Muscle of leg (tissue), 11 donors: ENCODE data around the gene PTH1R. TPM values are rescaled to one million over a fixed set of nuclear protein-coding genes. Genes with fewer than 3 reads are reported as not detected.

Experiments
- DNase-seq: peaks from one replicate; pipeline ENCODE4 v3.0.0; 2013
- H3K27ac ChIP-seq: one replicate; pipeline ENCODE4 v1.5.1; 2013; ENCODE audit warnings: mild to moderate bottlenecking, low read length, control low read depth
- H3K27me3 ChIP-seq: one replicate; pipeline ENCODE4 v1.6.1; 2013; ENCODE audit warnings: low read length; ENCODE audit not compliant: control insufficient read depth, insufficient read depth
- H3K36me3 ChIP-seq: one replicate; pipeline ENCODE4 v1.6.1; 2013; ENCODE audit warnings: low read length; ENCODE audit not compliant: control insufficient read depth, insufficient read depth
- H3K4me1 ChIP-seq: one replicate; pipeline ENCODE4 v1.6.1; 2013; ENCODE audit warnings: low read length; ENCODE audit not compliant: control insufficient read depth, insufficient read depth
- H3K4me3 ChIP-seq: one replicate; pipeline ENCODE4 v1.5.1; 2013; ENCODE audit warnings: low read length, control low read depth
- H3K9me3 ChIP-seq: replicated peaks from 2 replicates; pipeline ENCODE4 v1.6.1; 2013; ENCODE audit warnings: low read depth, low read length; ENCODE audit not compliant: control insufficient read depth
- WGBS: methylation state at CpG from one replicate; pipeline ENCODE4 v1.1.5; 2013; ENCODE audit warnings: missing lambda C conversion rate; ENCODE audit not compliant: insufficient coverage; 5-methylcytosine and 5-hydroxymethylcytosine counted together
- polyA plus RNA-seq, 8 donors: library from polyadenylated mRNA; unstranded; fragments of 120-200 nt; gene quantifications; one replicate each; pipeline versions ENCODE4 v1.2.1 to v1.2.3, GENCODE V29; 2013; ENCODE audit warnings: inconsistent platforms in 1 of 8, low replicate concordance in 1 of 8; ENCODE audit not compliant: insufficient read length in 8 of 8, insufficient read depth in 1 of 8
- total RNA-seq: library from RNA; stranded (reverse); fragments of 120-200 nt; gene quantifications from one replicate; pipeline ENCODE4 v1.2.4, GENCODE V29; 2013

PTH1R gene
- total and polyA plus RNA-seq, 9 donors, result 7.1 to 26.8 (median 11.4) TPM

DNA sequence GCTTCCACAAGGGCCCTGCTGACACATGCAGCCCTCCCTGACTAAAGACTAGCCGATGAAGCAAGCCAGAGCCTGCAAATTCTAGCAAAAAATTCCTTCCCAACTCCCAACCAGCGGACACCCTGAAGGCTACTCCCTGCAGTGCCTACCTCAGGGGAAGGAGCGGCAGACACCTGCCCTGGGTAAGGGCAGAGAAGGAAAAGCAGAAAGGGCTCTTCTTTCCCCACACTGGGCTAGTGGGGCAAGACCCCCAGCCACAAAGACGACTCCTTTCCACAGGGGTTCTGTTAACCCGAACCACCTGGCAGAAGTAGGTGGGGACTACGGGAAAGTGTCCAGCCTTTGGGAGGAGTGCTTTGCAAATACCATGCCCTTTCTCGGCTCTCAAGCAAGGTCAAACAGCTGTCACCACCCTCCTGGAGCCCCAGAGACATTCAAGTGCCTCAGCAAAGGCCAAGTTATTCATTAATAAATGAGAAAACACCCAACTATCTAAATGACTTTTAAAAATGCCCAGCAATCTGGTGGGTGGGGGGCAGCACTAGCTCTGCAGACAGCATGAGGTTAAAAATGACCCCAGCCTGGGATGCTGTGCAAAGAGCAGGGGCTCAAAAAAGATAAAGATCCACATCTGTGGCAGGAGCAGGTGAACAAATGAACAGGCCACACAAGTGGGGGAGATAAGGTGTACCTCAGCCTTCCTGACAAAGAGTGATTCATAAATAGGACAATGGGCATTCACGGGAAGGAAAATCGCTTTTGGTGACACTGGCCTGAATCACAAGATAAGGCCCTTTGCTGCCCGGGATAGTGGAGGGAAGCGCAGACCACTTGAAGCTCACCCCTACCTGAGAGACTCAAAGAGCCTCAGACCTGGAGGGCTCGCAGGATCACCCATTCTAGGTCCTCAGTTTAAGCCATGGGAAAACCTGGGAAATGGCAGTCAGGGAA lies 66.0 kb downstream of the PTH1R start:
- WGBS, result 83% methylated on average over 2 of the region's 12 CpGs
- H3K27ac ChIP-seq, result peak overlapping the region; percentile 49
- DNase-seq, result no peak
- no peaks in the 10 kb centered on the region for H3K27me3 ChIP-seq
- H3K9me3 ChIP-seq, result peaks cover 2% of the 10 kb centered on the region
- peaks cover 47% of the 10 kb centered on the region for H3K4me1 ChIP-seq
- no peak overlapping the region for H3K4me3 ChIP-seq
- H3K36me3 ChIP-seq, result peaks cover 54% of the 10 kb centered on the region

DNA sequence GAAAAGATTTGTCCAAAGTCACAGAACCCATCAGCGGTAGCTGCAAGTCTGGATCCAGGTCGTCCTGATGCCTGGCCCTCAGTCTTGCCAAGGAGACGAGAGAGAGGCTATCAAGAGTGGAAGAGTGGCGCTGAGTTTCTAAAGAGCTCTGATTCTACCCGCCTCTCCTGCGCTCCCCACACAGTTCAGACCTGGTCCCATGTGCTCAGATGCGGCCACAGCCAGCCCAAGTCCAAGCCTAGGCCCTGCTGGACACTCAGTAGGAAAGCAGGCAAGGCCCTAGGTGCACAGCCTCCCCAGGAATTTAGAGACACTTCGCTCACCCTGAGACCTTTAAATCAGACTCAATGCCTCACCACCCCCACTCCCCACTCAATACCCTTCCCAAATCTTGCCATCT lies 66.7 kb downstream of the PTH1R start:
- Histone ChIP-seq H3K27me3 (no peaks in the 10 kb centered on the region), H3K27ac (peak overlapping the region; percentile 49), H3K4me3 (no peak overlapping the region), H3K4me1 (peaks cover 51% of the 10 kb centered on the region), H3K9me3 (peaks cover 2% of the 10 kb centered on the region), H3K36me3 (peaks cover 53% of the 10 kb centered on the region)
- no peak for DNase-seq
- 90% methylated on average over 8 of the region's 8 CpGs for WGBS

DNA sequence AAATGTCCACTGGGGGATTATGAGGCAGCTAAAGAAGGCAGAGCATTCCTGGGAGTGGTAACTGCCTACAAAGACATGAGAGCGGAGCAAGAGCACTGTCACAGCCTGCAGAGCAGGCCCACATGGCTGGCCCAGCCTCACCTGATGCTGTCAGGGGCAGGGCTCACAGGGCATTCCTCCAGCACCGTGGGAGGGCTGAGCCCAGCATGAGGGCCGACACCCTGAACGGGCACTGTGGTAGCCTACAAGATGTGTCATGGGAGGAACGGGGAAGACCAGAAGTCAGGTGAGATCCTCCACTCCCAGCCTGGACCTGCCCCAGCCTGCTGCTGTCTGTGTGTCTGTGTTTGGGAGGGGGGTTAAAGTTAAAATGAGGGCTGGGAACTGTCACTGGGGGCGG lies 68.9 kb downstream of the PTH1R start:
- Histone ChIP-seq H3K4me3 (no peak overlapping the region), H3K27ac (no peak overlapping the region), H3K36me3 (peaks cover 36% of the 10 kb centered on the region), H3K27me3 (no peaks in the 10 kb centered on the region), H3K4me1 (peaks cover 56% of the 10 kb centered on the region), H3K9me3 (peaks cover 2% of the 10 kb centered on the region)
- WGBS, result 86% methylated on average over 5 of the region's 6 CpGs
- DNase-seq, result no peak

DNA sequence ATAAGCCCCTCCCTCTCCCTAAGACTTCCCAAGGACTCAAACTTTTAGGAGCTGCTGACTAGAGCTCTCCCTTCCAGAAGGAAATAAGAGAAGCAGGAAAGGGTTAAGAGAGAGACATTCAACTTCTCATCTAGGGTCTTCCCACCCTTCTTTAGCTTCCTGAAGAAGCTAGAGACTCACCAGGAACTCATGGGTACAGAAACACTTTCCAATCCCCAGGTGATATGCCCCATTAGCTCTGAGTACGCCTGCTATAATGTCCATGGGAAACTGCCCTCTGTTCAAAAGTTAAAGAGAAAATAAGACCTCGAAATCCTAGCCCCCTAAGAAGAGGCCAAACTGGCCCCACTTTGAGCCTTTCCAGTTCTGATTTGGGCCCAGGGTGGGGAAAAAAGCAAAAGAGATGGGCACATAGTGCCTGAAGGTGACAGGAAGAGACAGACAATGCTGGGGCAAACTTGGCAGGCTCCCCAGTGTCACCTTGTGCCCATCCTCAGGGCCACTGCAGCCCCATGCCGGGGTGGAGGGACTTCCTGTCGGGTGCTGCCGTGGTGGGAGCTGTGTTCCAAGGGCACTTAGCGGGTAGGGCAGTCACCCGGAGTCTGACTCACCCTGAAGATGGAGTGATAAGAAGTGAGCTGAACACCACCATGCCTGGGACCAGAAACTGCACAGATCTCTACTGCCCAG lies 69.5 kb downstream of the PTH1R start:
- no peak for DNase-seq
- H3K4me3 ChIP-seq, result no peak overlapping the region
- H3K4me1 ChIP-seq, result peaks cover 56% of the 10 kb centered on the region
- WGBS, result 56% methylated on average over 4 of the region's 7 CpGs
- H3K9me3 ChIP-seq, result peaks cover 2% of the 10 kb centered on the region
- no peak overlapping the region for H3K27ac ChIP-seq
- no peaks in the 10 kb centered on the region for H3K27me3 ChIP-seq
- peaks cover 30% of the 10 kb centered on the region for H3K36me3 ChIP-seq

DNA sequence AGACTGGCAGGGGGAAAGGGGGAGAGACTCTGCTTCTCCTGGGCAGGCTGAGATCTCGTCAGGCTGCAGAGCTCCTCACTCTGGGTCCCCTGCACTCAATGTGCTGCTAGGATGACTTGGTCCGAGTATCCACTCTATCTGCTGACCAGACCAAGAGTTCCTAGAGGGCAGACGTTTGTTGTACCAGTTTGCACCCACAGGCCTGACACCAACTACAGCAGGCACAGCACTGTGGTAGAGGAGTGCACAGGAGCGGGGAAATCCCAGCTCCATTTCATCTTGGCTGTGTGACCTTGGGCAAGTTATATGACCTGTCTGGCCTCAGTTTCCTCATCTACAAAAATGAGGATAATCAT lies 70.0 kb downstream of the PTH1R start:
- H3K9me3 ChIP-seq, result peaks cover 2% of the 10 kb centered on the region
- no peak for DNase-seq
- H3K36me3 ChIP-seq, result peaks cover 25% of the 10 kb centered on the region
- H3K4me3 ChIP-seq, result no peak overlapping the region
- peak overlapping the region; percentile 15 for H3K27ac ChIP-seq
- no peaks in the 10 kb centered on the region for H3K27me3 ChIP-seq
- peaks cover 54% of the 10 kb centered on the region for H3K4me1 ChIP-seq
- WGBS, result 95% methylated on average over 2 of the region's 4 CpGs

DNA sequence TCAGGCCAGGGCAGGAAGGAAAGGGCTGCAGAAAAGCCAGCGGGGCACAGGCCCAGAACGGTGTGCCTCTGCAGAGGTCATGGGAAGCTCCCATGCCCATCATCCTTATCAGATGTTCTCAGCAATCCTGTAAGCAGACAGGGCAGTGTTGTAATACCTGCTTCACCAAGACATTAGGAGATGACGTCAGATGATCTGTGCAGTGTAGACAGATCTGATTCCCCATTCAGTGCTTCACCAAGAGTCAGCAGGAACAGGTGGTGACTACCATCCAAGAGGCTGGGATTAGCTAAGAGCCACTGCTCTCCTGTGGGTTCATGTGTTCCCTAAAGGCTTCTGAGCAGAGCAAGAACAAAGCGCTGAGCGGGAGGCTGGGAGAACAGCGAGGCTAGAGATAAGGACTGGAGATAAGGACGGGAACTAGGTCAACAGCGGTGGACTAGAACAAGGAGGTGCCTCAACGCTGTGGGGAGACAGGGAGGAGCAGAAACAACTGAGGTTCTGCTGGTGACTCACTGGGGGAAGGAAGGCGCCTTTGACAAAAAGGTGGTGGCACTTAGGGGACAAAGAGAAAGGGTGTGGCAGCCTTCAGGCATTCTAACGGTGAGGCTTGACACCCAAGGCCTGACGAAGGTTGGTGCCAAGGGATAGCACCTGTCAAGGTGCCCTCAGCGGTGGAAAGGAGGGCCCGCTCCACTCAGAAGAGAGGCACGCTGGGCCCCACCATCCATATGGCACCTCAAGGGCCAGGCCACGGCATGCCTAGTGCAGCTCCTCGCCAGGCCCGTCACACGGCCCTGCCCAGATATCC lies 70.7 kb downstream of the PTH1R start:
- Histone ChIP-seq H3K36me3 (peaks cover 21% of the 10 kb centered on the region), H3K9me3 (peaks cover 2% of the 10 kb centered on the region), H3K27ac (peak overlapping the region; percentile 69), H3K4me3 (no peak overlapping the region), H3K27me3 (no peaks in the 10 kb centered on the region), H3K4me1 (peaks cover 53% of the 10 kb centered on the region)
- no peak for DNase-seq
- WGBS, result 70% methylated on average over 17 of the region's 19 CpGs

DNA sequence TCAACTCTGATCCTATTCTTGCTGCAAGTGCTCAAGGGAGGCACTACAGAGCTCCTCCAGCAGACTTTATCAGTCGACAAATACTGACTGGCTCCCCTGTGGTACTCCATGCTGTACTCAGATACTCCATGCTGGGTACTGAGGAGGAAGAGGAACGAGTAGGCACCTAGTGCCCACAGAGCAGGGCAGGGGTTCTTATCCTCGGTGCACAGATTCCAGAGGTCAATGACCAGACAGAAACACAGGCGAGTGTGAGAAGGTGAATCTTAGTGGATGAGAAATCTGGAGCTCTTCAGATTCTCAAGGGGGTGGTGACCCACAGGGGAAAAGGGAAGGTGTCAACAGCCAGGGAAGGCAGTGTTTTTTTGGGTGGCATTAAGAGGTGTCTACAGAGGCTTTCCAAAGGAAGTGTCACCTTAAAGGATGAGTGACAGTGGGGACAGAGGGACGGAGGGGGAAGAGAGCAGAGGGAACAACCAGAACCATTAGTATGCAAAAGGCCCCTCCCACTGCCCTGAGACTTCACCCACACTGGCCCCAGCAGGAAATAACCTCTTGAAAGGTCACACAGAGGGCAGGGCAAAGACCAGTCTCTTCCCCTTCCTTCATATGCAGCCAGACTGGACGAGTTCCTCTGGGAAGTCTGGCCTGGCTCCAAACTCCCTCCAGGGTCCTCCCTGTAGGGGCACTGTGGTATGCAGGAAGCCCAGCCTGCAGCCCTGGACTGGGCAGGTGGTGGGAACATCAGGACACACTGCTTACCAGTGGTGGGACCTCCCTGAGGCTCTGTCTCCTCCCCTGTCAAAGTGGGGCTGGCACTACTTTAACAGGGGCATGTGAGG lies 71.5 kb downstream of the PTH1R start:
- no peak for DNase-seq
- WGBS, result 74% methylated on average over 4 of the region's 6 CpGs
- no peaks in the 10 kb centered on the region for H3K27me3 ChIP-seq
- peaks cover 53% of the 10 kb centered on the region for H3K4me1 ChIP-seq
- no peak overlapping the region for H3K4me3 ChIP-seq
- peak overlapping the region; percentile 69 for H3K27ac ChIP-seq
- H3K36me3 ChIP-seq, result peaks cover 21% of the 10 kb centered on the region
- peaks cover 2% of the 10 kb centered on the region for H3K9me3 ChIP-seq

DNA sequence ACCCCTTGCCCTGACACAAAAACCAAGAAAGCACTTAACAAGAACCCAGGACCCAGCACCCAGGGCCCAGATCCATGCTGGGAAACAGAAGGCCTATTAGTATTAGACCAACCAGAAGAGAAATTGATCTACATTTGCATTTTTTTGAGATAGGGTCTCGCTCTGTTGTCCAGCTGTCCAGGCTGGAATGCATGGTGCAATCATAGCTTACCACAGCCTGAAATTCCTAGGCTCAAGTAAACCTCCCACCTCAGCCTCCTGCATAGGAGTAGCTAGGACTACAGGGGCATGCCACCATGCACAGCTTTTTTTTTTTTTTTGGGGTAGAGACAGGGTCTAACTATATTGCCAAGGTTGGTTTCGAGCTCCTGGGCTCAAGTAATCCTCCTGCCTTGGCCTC lies 72.7 kb downstream of the PTH1R start:
- Histone ChIP-seq H3K4me3 (no peak overlapping the region), H3K27ac (peak overlapping the region; percentile 3), H3K36me3 (peaks cover 19% of the 10 kb centered on the region), H3K9me3 (peaks cover 2% of the 10 kb centered on the region), H3K4me1 (peaks cover 51% of the 10 kb centered on the region), H3K27me3 (no peaks in the 10 kb centered on the region)
- WGBS, result 100% methylated on average over 1 of the region's 2 CpGs
- DNase-seq, result no peak

DNA sequence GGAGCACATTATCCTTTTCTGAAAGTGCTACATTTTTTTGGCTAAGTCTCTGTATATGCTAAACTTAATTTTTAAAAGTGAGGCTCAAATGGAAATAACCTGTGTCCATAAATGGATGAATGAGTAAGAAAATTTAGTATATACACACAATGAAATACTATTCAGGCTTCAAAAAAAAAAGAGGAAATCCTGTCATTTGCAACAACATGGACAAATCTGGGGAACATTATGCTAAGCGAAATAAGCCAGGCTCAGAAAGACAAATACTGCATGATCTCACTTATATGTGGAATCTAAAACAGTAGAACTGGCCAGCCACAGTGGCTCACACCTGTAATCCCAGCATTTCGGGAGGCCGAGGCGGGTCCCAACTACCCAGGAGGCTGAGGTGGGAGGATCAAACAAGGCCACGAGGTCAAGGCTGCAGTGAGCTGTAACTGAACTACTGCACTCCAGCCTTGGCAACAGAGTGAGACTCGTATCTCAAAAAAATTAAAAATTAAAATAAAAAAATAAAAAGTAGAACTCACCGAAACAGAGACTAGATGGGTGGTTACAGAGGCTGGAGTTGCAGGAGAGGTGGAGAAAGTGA lies 73.2 kb downstream of the PTH1R start:
- Histone ChIP-seq H3K4me3 (no peak overlapping the region), H3K4me1 (peaks cover 55% of the 10 kb centered on the region), H3K27me3 (no peaks in the 10 kb centered on the region), H3K36me3 (peaks cover 17% of the 10 kb centered on the region), H3K9me3 (peaks cover 2% of the 10 kb centered on the region), H3K27ac (peak overlapping the region; percentile 15)
- no peak for DNase-seq
- WGBS, result 67% methylated on average over 4 of the region's 7 CpGs
